ENCODE measurements around the gene PAK5.

GRCh38 chr20:9672027-9672426 lies 166.8 kb downstream of the PAK5 start:
- TF ChIP-seq, protein P1, sequence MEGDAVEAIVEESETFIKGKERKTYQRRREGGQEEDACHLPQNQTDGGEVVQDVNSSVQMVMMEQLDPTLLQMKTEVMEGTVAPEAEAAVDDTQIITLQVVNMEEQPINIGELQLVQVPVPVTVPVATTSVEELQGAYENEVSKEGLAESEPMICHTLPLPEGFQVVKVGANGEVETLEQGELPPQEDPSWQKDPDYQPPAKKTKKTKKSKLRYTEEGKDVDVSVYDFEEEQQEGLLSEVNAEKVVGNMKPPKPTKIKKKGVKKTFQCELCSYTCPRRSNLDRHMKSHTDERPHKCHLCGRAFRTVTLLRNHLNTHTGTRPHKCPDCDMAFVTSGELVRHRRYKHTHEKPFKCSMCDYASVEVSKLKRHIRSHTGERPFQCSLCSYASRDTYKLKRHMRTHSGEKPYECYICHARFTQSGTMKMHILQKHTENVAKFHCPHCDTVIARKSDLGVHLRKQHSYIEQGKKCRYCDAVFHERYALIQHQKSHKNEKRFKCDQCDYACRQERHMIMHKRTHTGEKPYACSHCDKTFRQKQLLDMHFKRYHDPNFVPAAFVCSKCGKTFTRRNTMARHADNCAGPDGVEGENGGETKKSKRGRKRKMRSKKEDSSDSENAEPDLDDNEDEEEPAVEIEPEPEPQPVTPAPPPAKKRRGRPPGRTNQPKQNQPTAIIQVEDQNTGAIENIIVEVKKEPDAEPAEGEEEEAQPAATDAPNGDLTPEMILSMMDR (IDR thresholded peaks at IDR 0.05): no peak
- no peak for TF ChIP-seq POLR2AphosphoS5 (IDR thresholded peaks at IDR 0.05; ENCODE audit: insufficient read depth in 1 of 2, low read depth in 1 of 2)
